DOHH2 (cell line): Measurements from ENCODE around the gene PQBP1.

ENCODE experiments used
- H3F3A ChIP-seq: fragments of 200-600 bp; sonication (generic), shearing (Covaris generic); 2 replicates; pipeline ENCODE4 v1.6.0; 2016; ENCODE audit warnings: antibody characterized with exemption, mild to moderate bottlenecking; ENCODE audit not compliant: control insufficient read depth, insufficient read depth
- H3K27ac ChIP-seq: fragments of 200-600 bp; sonication (generic); 2 replicates; pipeline ENCODE4 v1.5.1; 2014; ENCODE audit warnings: low read depth, mild to moderate bottlenecking, low read length, moderate library complexity
- H3K27me3 ChIP-seq: fragments of 200-600 bp; sonication (generic); 2 replicates; pipeline ENCODE4 v1.6.1; 2014; ENCODE audit warnings: mild to moderate bottlenecking, low read length, mixed read lengths; ENCODE audit not compliant: control insufficient read depth
- H3K36me3 ChIP-seq: fragments of 200-600 bp; sonication (generic); 2 replicates; pipeline ENCODE4 v1.6.1; 2014; ENCODE audit warnings: mild to moderate bottlenecking, low read length, moderate library complexity, mixed read lengths; ENCODE audit not compliant: control insufficient read depth
- H3K4me1 ChIP-seq: fragments of 200-600 bp; sonication (generic); 2 replicates; pipeline ENCODE4 v1.6.1; 2014; ENCODE audit warnings: mild to moderate bottlenecking, low read length, mixed read lengths; ENCODE audit not compliant: control insufficient read depth
- H3K4me2 ChIP-seq: fragments of 200-600 bp; sonication (generic); 2 replicates; pipeline ENCODE4 v1.6.0; 2014; ENCODE audit warnings: mild to moderate bottlenecking, low read length, moderate library complexity
- H3K4me3 ChIP-seq: fragments of 200-600 bp; sonication (generic); 2 replicates; pipeline ENCODE4 v1.5.1; 2014; ENCODE audit warnings: mild to moderate bottlenecking, low read length, mixed read lengths
- H3K79me2 ChIP-seq: fragments of 200-600 bp; sonication (generic); 2 replicates; pipeline ENCODE4 v1.6.1; 2014; ENCODE audit warnings: mild to moderate bottlenecking, low read length, mixed read lengths; ENCODE audit not compliant: control insufficient read depth
- H3K9me2 ChIP-seq: fragments of 200-600 bp; sonication (generic); replicated peaks from 2 replicates; pipeline ENCODE4 v1.6.1; 2014; ENCODE audit warnings: mild to moderate bottlenecking, low read length, mixed read lengths; ENCODE audit not compliant: control insufficient read depth
- H3K9me3 ChIP-seq: fragments of 200-600 bp; sonication (generic); 2 replicates; pipeline ENCODE4 v1.6.1; 2014; ENCODE audit warnings: antibody characterized with exemption, low read length, mixed read lengths; ENCODE audit not compliant: control insufficient read depth, insufficient read depth
- H4K20me1 ChIP-seq: fragments of 200-600 bp; sonication (generic); 2 replicates; pipeline ENCODE4 v1.6.0; 2014; ENCODE audit warnings: low read depth, mild to moderate bottlenecking, antibody characterized with exemption, low read length, moderate library complexity; ENCODE audit not compliant: control insufficient read depth, insufficient read depth
- EZH2phosphoT487 ChIP-seq: fragments of 200-600 bp; sonication (generic); IDR thresholded peaks from 2 replicates; pipeline ENCODE4 v1.6.1; 2017; ENCODE audit warnings: borderline replicate concordance, mild to moderate bottlenecking, antibody characterized with exemption, low read length, moderate library complexity, mixed read lengths
- TF ChIP-seq, protein P1 (sequence below): fragments of 200-600 bp; sonication (generic); IDR thresholded peaks from one replicate; pipeline ENCODE4 v1.5.1; 2014; ENCODE audit warnings: antibody characterized with exemption, mild to moderate bottlenecking, low read depth, low read length; ENCODE audit not compliant: poor library complexity, severe bottlenecking

PQBP1 gene

DNA sequence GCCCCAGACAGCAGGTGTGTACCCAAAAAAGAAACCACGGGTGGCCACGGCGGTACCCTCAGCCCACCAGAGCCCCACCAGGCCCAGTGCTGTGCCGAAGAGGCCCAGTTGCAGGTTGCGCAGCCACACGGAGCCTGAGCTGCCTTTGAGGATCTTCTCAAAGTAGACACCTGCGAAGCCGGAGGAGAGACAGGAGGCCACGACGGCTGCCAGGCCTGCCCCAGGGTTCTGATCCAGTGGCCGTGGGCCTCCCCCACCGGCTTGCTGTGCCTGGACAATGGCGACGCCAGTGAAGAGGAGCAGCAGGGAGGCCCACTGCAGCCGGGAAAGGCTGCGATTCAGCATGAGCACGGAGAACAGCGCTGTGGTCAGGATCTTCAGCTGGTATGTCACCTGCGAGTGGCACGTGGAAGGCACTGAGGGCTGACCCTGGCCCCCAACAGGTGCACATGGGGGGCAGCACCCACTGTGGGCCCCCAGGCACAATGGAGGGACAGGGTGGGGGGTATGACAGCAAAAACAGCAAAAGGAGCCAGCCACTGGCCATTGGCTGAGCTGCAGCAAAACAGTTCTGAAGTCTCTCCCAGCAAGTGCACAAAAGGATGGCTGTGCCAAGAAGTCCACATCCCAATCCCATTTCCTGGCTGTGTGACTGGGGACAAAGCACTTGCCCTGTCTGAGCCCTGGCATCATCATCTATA lies 7.5 kb downstream of the PQBP1 start:
- no peaks in the 10 kb centered on the region for H3K27me3 ChIP-seq
- H3K79me2 ChIP-seq = peaks cover 15% of the 10 kb centered on the region
- H3K36me3 ChIP-seq = peaks cover 20% of the 10 kb centered on the region

DNA sequence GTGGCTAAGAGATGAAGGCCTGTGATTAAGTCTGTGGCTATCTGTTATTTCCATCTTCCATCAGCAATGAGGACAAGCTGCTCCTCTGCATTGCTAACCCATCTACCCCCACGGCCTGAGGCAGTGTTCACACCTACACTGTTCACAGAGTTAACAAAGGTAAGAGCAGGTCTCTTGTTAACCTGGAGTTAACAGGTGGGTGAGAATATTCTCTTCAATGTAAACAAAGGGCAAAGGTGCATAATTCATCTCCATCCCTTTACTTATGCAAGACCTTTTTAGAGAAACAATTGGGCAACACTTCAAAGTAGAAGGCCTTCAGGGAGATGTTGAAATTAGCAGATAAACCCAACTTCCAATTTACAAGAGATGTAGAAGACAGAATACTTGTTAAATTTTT lies 10.9 kb downstream of the PQBP1 start:
- Histone ChIP-seq H3K27ac (no peak overlapping the region), H3K4me3 (no peak overlapping the region), H3K9me2 (no peaks in the 10 kb centered on the region), H3K4me1 (peaks cover 13% of the 10 kb centered on the region), H3K4me2 (no peak overlapping the region), H3K9me3 (no peaks in the 10 kb centered on the region), H4K20me1 (no peaks in the 10 kb centered on the region), H3K79me2 (peaks cover 22% of the 10 kb centered on the region), H3K36me3 (peaks cover 10% of the 10 kb centered on the region), H3F3A (0 out of 2 replicates have a peak, but pooled peaks cover 13% of the 10 kb centered on the region), H3K27me3 (no peaks in the 10 kb centered on the region)
- no peak for TF ChIP-seq EZH2phosphoT487
- TF ChIP-seq, protein P1, sequence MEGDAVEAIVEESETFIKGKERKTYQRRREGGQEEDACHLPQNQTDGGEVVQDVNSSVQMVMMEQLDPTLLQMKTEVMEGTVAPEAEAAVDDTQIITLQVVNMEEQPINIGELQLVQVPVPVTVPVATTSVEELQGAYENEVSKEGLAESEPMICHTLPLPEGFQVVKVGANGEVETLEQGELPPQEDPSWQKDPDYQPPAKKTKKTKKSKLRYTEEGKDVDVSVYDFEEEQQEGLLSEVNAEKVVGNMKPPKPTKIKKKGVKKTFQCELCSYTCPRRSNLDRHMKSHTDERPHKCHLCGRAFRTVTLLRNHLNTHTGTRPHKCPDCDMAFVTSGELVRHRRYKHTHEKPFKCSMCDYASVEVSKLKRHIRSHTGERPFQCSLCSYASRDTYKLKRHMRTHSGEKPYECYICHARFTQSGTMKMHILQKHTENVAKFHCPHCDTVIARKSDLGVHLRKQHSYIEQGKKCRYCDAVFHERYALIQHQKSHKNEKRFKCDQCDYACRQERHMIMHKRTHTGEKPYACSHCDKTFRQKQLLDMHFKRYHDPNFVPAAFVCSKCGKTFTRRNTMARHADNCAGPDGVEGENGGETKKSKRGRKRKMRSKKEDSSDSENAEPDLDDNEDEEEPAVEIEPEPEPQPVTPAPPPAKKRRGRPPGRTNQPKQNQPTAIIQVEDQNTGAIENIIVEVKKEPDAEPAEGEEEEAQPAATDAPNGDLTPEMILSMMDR = no peak

More for the DNA sequence above, 7.5 kb downstream of the PQBP1 start:
- Histone ChIP-seq H4K20me1 (no peaks in the 10 kb centered on the region), H3F3A (no peaks in the 10 kb centered on the region), H3K4me3 (no peak overlapping the region), H3K27ac (no peak overlapping the region), H3K9me3 (no peaks in the 10 kb centered on the region), H3K4me2 (no peak overlapping the region), H3K9me2 (no peaks in the 10 kb centered on the region), H3K4me1 (peaks cover 1% of the 10 kb centered on the region)
- TF ChIP-seq, protein P1 = no peak
- no peak for TF ChIP-seq EZH2phosphoT487

DNA sequence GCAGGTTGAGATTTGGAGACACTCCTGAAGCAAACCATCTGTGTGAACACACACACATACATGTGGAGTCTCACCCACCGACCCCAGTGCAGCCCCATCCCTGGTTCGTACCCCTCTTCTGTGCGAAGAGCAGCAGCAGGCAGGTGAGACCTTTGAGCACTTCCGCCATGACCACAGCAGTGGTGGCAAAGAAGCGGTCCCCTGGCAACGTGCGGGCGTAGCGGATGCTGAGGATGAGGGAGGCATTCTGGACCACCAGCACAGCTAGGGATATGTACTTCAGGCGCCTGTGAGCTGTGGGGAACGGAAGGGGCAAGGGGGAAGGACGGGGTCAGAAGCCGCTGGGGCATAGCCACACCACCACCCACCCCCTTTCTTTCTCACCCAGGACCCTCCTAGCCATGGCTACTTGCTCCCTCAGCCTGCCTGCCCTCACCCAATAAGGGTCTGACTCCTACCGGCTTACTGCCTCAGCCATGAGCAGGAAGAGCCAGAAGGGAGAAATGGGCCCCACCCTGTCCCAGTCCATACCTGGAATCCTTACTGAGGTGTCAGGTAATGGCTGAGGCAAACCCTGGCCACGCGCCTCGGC lies 12.1 kb downstream of the PQBP1 start:
- Histone ChIP-seq H4K20me1 (no peaks in the 10 kb centered on the region), H3K27me3 (no peaks in the 10 kb centered on the region), H3K9me3 (no peaks in the 10 kb centered on the region), H3K27ac (no peak overlapping the region), H3K4me1 (peaks cover 13% of the 10 kb centered on the region), H3F3A (0 out of 2 replicates have a peak, but pooled peaks cover 13% of the 10 kb centered on the region), H3K4me2 (no peak overlapping the region), H3K36me3 (peaks cover 22% of the 10 kb centered on the region), H3K4me3 (no peak overlapping the region), H3K79me2 (peaks cover 22% of the 10 kb centered on the region), H3K9me2 (no peaks in the 10 kb centered on the region)
- TF ChIP-seq, protein P1 = no peak
- no peak for TF ChIP-seq EZH2phosphoT487
